CD4-positive, alpha-beta T cell treated with Interleukin-17A for 4 hours (primary cell): ENCODE results near the gene DHX36.
A peak's percentile ranks its signal among the peaks of the same experiment; 100 is the strongest.

Experiments used
- DNase-seq: peaks from one replicate; pipeline ENCODE4 v3.0.0-alpha.2; 2020; ENCODE audit warnings: mixed read lengths

DHX36 gene

GRCh38 chr3:154285221-154285620 is 39.1 kb downstream of the DHX36 start:
- no peak for DNase-seq

DNA sequence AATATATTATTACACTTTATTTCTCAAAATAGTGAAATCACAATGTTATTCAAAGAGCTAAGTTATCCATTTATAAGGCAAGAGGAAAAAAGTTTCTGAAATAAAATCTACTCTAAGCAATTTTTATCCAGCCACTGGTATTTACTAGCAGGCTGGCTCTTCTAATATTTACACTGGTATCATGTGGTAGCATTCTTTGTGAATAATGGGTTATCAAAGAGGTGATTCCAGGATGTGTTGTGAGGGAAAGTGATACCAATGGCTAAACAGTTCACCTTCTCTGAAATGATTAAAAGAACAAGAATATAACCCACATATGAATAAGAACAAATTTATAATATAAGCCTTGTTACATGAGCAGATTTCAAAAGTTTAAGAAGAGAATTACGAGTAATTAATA is 44.1 kb downstream of the DHX36 start:
- DNase-seq: no peak

- DNase-seq: no peak
Measured at GRCh38 chr3:154275965-154276364, 48.3 kb downstream of the DHX36 start.

GRCh38 chr3:154275292-154275691 is 49.0 kb downstream of the DHX36 start:
- no peak for DNase-seq

DNA sequence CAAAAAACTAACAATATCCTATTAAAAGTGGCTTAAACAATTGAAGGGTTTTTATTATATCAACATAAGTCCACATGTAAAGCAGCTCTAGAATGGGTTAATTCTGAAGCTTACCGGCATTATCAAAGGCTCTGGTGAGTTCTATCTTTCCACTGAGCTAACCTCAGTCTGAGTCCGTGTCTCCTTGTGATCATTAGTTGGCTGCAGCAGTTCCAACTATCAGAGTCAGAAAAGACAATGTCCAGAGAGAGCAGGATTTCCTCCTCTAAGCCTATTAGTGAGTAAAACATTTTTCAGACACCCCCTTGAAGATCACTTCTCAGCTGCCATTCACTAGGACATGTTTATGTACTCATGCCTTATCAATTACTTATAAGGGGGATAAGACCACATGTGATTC is 49.9 kb downstream of the DHX36 start:
- DNase-seq: no peak

DNA sequence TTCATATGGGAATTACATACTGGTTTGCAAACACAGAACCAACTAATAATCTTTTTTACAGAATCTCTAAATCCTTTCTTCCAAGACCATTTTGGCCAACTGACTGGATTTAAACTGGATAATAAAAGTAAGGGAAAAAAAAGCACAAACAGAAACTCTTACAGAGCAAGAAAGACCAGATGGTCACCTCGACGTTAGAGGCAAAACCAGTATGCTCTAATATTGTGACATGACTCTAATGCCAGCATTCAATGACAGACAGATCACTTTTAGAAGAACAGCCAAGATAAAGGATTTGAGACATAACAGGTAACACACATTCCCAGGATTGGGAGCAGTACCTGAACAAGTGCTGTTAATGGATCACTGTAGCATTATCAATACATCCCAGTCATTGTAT is 50.9 kb downstream of the DHX36 start:
- no peak for DNase-seq

DNA sequence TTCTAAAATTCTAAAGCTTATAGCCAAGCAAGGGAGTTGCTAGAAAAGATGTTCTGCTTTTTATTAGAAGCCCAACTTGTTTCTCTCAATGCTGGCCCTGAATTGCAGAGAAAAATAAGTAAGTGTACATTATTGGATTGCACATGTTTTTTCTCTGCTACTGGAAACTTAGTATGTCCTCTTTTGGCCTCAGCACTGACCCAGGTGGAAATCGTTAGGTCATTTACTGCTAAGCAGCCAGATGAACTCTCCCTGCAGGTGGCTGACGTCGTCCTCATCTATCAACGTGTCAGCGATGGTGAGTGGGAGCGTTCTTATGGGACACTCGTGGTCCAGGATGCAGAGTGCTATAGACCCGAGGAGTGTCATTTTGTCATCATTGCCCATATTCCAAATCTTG is 69.8 kb downstream of the DHX36 start:
- no peak for DNase-seq

GRCh38 chr3:154252759-154253638 is 71.3 kb downstream of the DHX36 start:
- peak; percentile 77 for DNase-seq

DNA sequence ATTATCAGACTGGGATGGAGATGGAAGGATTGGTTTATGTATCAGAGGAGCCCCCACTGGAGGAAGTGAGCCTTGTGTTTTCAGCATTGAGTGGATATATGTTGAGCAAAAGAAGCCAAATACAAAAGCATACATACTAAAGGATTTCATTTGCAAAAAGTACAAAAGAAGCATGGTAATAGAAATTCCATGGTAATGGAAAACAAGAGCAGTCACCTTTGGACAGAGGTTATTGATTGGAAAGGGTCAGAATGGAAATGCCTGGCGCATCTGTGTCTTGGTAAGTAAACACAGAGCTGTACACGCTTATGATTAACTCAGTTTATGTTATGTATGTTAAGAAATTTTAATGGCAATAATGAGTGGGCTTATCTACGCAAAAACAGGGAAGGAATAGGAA is 72.7 kb downstream of the DHX36 start:
- DNase-seq: no peak

- no peak for DNase-seq
Measured at GRCh38 chr3:154250291-154250690, 74.0 kb downstream of the DHX36 start.

DNA sequence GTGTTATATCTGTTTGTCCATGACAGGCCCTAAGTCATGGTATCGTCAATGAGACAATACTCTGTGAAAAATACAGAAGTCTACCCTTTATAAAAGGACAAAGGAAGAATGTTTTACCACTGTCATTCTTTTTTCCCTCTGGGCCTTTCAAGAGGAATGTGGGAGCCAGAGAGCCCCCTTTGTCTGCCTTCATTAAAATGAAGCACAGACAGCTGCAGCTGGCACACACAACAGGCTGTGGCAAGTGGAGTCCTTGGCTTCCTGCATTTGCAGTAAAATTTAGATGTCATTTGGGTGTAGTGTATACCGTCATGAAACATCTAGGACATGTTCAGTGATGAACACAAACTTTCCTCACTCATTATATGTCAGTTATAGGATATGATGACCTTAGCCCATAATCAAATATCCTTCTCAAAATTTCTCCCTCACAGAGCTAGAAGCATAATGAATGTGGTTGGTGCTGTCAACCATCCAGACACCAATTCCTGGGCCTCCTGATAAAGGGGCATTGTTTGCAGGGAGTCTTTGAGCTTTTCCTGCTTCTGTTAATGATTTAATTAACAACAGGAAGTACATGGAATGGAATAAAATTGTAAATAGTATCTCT is 76.4 kb downstream of the DHX36 start:
- no peak for DNase-seq

- no peak for DNase-seq
Measured at GRCh38 chr3:154244644-154245043, 79.6 kb downstream of the DHX36 start.

DNA sequence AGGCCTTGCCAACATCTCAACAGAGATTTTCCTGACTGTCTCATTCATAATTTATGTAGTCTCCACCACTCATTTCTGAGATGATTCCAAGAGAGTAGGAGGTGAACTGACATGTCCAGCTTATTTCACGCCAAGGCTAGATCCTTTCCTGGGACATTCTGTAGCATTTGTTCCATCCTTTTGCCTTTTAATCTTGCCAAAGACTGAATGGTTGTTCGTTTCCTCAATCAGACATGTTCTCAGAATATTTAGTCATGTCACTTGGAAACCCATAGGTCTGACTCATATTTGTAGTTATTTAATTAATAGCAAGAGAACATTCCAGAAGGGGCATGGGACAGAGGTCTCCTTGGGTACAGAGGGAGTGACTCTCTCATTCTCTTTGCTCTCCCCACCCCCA is 80.9 kb downstream of the DHX36 start:
- DNase-seq: no peak

DNA sequence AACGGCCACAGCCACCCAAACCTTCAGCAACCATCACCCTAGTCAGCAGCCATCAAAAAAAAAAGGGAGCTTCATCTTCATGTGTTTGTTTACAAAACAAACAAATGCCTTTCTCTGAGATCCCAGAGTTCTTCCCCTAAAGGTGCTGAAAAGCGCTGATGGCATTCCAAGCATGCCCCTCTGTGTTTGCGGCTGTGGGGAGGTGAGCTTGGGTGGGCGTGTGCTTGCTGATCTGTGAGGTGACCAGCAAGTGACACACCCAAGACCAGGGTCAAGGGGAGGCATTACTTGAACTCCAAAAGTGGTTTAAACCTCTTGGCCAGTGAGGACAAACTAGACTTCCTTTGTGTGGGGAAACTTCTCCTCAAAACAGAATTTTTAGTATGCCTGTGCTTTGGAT is 81.5 kb downstream of the DHX36 start:
- no peak for DNase-seq

DNA sequence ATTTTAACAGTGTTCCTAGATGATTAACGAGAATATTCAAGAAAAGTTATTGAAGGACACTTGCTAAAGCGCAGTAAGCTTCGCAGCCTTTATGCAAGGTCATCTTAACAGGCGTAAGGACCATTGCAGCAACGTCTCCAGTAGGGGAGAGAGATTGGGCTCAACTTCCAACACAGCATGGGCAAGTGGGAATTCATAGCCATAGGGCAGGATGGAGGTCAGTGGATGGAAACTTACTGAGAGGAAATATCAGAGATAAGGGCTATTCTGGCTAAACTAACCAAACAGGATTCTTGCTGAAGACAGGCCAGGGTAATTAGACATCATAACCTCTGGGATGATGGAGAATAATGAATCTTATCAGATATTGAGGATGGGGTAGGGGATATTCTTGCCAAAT is 82.8 kb downstream of the DHX36 start:
- DNase-seq: no peak

DNA sequence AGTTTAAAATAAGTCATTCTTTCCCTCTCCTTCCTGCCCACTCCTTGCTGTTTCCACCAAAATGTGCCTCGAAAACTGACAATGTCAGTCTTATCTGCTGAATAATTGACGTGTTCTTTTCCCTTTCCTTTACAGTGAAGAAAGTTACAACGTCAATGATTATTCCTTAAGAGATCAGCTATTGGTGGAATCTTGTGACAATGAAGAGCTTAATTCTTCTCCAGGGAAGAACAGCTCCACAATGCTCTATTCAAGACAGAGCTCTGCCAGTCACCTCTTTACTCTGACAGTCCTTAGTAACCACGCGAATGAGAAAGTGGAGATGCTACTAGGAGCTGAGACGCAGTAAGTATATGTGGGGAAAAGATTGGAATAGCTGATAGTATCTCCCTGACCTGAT is 84.1 kb downstream of the DHX36 start:
- DNase-seq: no peak

DNA sequence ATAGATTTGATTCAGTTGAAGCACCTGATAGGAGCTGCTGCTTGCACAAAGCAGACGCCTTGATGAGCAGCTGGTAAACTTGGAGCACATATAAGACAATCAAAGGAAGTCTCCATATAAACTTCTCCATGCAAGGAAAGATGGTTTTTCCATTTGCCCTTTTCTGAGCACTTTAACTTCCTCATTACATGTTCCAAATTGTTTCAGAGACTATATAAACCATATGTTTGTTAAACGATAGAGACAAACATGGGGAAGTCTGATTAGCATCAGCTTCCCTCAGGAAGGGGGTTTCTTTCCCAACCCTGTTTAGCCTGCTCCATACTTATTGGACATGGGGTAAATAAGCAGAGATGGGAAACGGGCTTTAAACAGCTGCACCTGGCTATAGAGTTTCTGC is 88.0 kb downstream of the DHX36 start:
- DNase-seq: no peak

DNA sequence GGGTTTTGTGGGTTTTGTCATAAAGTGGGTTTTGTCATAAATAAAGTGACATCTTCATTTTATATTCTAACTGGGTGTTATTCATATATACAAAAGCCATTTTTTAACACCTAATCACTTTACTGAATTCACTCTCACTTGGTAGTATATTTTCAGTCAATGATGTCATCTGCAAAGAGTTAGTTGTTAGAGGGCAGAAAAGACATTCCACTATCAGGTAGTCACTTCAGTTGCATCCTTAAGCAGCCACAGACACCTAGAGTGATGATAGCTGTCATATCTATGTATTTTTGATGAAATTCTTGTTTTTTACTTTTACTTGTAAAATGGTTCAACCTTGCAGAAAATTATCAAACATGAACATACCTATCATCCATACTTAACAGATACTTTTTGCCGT is 89.0 kb downstream of the DHX36 start:
- no peak for DNase-seq

DNA sequence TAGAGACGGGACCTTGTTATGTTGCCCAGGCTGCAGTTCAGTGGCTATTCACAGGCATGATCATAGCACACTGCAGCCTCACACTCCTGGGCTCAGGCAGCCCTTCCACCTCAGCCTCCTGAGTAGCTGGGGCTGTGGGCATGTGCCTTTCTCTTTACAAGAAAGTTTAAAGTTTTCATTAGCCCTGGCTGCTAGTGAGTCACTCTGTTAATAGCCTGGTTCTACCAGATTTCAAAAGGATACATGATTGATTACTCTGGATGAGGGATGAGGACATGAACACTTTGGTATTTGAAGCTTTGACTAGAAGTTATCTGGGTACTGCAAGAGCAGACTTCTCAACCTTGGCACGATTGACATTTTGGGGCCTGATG is 95.1 kb downstream of the DHX36 start:
- no peak for DNase-seq

DNA sequence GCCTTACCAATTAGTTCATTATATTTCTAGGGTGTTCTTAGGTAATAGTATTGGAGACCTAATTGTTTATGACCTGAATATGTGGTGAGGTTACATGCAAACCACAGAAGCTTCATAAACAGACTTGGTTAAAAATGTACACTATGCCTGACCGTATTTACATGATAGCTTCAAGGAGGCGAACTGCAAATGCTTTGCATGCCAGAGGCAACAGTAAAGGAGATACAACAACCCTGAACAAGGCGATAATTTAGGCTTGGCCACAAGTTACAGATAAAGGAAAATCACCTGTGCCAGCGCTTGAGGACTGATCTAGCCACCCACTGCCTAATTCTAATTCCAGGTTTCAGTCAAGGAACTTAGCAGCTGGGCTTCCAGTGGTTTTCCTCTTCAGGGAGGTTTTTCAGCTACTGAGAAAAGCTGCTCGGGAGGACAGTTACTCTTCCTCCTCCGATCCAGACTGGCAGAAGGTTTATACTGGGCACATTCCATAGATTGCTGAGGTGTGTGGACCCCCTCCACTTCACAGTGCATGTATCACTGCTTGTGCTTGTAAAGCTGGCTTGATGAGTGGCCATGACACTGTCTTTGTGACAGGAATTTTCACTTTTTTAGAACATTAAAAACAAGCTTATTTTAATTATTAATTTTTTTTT is 95.6 kb downstream of the DHX36 start:
- DNase-seq: no peak

DNA sequence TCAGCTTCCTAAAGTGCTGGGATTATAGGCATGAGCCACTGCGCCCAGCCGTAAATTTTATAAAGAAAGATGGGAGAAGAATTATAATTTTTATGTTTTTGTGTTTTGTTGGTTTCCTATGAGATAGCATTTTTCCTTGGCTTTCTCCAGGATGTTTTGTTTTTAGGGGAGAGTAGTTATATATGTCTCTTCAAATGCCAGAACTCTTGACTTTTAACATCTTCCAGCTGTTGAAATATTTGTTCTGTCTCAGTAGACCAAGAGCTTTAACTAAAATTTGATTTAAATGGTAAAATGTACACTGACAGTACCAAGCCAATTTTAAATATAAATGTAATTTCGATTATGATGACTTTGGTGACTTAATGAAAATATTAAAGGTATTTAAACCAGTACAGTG is 96.8 kb downstream of the DHX36 start:
- no peak for DNase-seq

DNA sequence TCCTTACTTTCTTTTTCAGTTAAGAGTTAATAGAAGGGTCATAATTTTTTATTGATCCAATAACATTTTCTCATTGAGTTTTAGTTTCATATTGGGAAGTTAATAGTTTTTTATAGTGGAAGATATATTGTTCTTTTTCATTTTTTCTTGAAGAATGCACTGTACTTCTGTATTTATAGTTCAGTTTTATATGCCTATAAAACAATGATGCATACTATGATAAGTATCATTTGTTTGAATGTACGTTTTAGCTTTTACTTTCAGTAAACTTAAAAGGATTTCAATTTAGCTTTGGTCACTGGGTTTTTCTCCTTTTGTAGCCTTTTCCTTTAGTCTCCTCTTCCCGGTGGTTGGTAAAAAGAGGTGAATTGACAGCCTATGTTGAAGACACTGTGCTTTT is 98.8 kb downstream of the DHX36 start:
- no peak for DNase-seq

DNA sequence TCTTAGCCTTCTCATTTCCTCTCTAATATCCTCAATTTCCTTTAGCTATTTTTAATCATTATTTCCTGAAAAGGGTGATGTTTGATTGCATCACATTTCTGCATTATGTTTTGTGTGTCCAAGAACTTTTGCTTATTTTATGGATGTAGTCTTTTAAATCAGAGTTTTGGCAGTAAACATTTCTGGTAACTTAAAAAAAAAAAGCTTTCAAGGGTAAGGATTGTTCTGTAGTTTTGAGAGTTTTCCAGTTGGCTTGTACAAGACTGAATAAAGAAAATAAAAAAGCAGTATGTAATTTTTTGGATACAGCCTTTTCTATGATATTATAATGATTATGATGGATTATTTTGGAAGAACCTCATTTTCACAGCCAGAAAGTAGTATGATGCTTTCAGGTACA is 99.4 kb downstream of the DHX36 start:
- DNase-seq: no peak

GRCh38 chr3:154224366-154224765 is 99.9 kb downstream of the DHX36 start:
- DNase-seq: no peak
